ENCODE data around the gene CFAP77. TPM values are rescaled to one million over a fixed set of nuclear protein-coding genes. Genes with fewer than 3 reads are reported as not detected.

Gene CFAP77
- total RNA-seq, 4 donors from 2014 or later, result not detected

GRCh38 chr9:132525308-132526023 lies 115.5 kb downstream of the CFAP77 start:
- Histone ChIP-seq H3K4me3 (no peak overlapping the region), H3K9me3 (no peaks in the 10 kb centered on the region), H3K4me1 (no peaks in the 10 kb centered on the region), H3K27me3 (peaks cover 0 to 42% (median 0%) of the 10 kb centered on the region in 4 donors), H3K27ac (replicated peaks in 1 of 4) (no peak overlapping the region), H3K36me3 (no peaks in the 10 kb centered on the region)
- WGBS, result 89% methylated on average over 5 of the region's 5 CpGs
- intact Hi-C loops (cut with DNase I), result no loop called here
- TF ChIP-seq POLR2AphosphoS5 (IDR thresholded peaks at IDR 0.05), result no peak
- no peak for TF ChIP-seq POLR2A (IDR thresholded peaks at IDR 0.05; ENCODE audit: low read depth)
- TF ChIP-seq CTCF (IDR thresholded peaks at IDR 0.05), result no peak
- TF ChIP-seq EP300 (IDR thresholded peaks at IDR 0.05), result no peak
- DNase-seq (ENCODE audit: extremely low spot score), result no peak

DNA sequence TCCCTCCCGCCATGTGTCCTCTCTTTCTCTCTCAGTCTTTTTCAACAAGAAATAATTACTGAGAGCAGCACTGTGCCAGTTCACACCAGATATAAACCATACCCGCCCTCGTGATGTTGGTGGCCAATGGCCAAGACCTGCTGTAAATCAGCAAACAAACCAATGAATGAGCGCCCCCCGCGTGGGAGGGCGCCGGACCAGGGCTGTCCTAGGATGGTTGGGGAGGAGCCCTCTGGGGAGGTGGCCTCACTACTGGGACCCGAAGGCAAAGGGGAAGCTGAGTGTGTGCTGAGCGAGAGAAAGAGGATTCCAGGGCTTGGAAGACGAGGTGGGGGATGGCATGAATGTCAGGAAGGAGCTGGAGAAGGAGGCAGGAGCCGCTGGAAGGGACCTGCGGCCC lies 121.2 kb downstream of the CFAP77 start:
- DNase-seq (ENCODE audit: extremely low spot score), result no peak
- Histone ChIP-seq H3K36me3 (no peaks in the 10 kb centered on the region), H3K27me3 (peaks cover 0 to 68% (median 5%) of the 10 kb centered on the region in 4 donors), H3K27ac (replicated peaks in 1 of 4) (no peak overlapping the region), H3K4me3 (no peak overlapping the region), H3K4me1 (peaks cover 0 to 2% (median 0%) of the 10 kb centered on the region in 4 donors), H3K9me3 (peaks cover 0 to 8% (median 2%) of the 10 kb centered on the region in 4 donors)
- 33% methylated on average over 13 of the region's 13 CpGs for WGBS
- intact Hi-C loops (cut with DNase I), result no loop called here
- TF ChIP-seq CTCF (IDR thresholded peaks at IDR 0.05) (no peak), POLR2A (IDR thresholded peaks at IDR 0.05; ENCODE audit: low read depth) (no peak), POLR2AphosphoS5 (IDR thresholded peaks at IDR 0.05) (no peak), EP300 (IDR thresholded peaks at IDR 0.05) (no peak)

DNA sequence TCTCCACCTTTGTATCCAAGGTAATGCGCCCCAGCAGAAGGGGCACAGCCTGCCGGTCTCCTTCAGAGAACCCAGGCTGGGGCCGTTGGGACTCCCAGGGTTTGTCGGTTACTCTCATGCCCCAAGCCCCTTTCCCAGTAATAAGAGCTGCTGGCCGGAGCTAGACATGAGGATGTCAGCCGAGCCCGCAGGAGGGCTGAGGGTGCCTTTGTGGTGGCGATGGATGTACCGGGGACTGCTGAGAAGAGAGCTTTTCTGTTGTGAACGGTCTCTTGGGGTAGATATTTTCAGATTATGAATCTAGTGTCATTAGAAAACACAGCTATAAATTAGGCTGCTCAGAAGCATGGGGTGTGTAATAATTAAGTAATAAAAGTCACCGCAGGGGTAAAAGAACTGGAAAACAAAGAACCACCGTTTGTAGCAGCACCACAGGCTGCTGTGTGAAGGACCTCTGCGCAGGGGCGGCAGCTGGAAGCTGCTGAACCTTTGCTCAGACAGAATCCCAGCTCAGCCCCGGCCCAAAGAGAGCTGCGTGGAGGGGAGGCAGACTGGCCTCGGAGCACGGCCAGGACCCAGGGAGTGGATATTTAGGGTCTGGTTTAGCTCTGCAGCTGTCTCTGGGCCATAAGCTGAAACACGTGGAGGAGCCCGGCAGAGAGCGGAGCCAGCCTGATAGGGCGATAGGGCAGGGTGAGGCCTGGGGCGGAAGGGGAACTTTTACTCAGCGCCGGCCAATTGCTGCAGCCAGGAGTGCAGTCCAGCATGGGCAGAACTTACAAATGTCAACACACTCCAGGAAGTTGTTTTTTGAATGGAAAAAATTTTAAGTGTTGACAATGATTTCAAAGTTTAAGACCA lies 121.9 kb downstream of the CFAP77 start:
- no peak overlapping the region for H3K27ac ChIP-seq (replicated peaks in 1 of 4)
- H3K27me3 ChIP-seq, result peaks cover 0 to 74% (median 5%) of the 10 kb centered on the region in 4 donors
- peaks cover 0 to 8% (median 2%) of the 10 kb centered on the region in 4 donors for H3K9me3 ChIP-seq
- TF ChIP-seq POLR2A (IDR thresholded peaks at IDR 0.05; ENCODE audit: low read depth) (no peak), CTCF (IDR thresholded peaks at IDR 0.05) (no peak), POLR2AphosphoS5 (IDR thresholded peaks at IDR 0.05) (no peak), EP300 (IDR thresholded peaks at IDR 0.05) (no peak)
- H3K4me3 ChIP-seq, result no peak overlapping the region
- WGBS, result 84% methylated on average over 25 of the region's 25 CpGs
- no peak for DNase-seq (ENCODE audit: extremely low spot score)
- no peaks in the 10 kb centered on the region for H3K36me3 ChIP-seq
- intact Hi-C loops (cut with DNase I), result no loop called here
- H3K4me1 ChIP-seq, result peaks cover 0 to 2% (median 0%) of the 10 kb centered on the region in 4 donors

GRCh38 chr9:132534832-132535231 lies 124.8 kb downstream of the CFAP77 start:
- no peak for TF ChIP-seq POLR2A (IDR thresholded peaks at IDR 0.05; ENCODE audit: low read depth)

DNA sequence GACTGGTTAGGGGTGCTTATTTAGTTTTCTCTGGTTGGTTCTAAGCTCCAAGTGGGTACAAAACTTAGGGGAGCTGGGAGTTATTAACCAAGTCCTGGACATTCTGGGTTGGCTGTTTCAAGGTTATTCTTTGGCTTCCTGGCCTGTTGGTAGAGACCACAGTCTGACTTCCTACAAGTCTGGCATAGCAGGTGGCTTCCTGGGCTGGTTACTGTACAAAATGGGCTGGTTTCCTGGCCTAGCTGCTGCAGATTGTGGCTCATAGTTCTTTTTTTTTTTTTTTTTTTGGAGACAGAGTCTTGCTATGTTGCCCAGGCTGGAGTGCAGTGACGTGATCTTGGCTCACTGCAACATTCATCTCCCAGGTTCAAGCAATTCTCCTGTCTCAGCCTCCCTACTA lies 126.1 kb downstream of the CFAP77 start:
- H3K27me3 ChIP-seq, result peaks cover 0 to 70% (median 3%) of the 10 kb centered on the region in 4 donors
- intact Hi-C loops (cut with DNase I), result no loop called here
- no peak for TF ChIP-seq POLR2AphosphoS5 (IDR thresholded peaks at IDR 0.05)
- TF ChIP-seq CTCF (IDR thresholded peaks at IDR 0.05), result no peak
- no peak for TF ChIP-seq EP300 (IDR thresholded peaks at IDR 0.05)
- TF ChIP-seq POLR2A (IDR thresholded peaks at IDR 0.05; ENCODE audit: low read depth), result no peak
- no peaks in the 10 kb centered on the region for H3K36me3 ChIP-seq
- 100% methylated on average over 1 of the region's 1 CpG for WGBS
- H3K9me3 ChIP-seq, result peaks cover 0 to 8% (median 2%) of the 10 kb centered on the region in 4 donors
- H3K4me3 ChIP-seq, result no peak overlapping the region
- H3K27ac ChIP-seq (replicated peaks in 1 of 4), result no peak overlapping the region
- no peak for DNase-seq (ENCODE audit: extremely low spot score)
- peaks cover 0 to 13% (median 10%) of the 10 kb centered on the region in 4 donors for H3K4me1 ChIP-seq

More at GRCh38 chr9:132534832-132535231, 124.8 kb downstream of the CFAP77 start:
- no peak overlapping the region for H3K27ac ChIP-seq (replicated peaks in 1 of 4)
- no peak for DNase-seq (ENCODE audit: extremely low spot score)
- no peaks in the 10 kb centered on the region for H3K36me3 ChIP-seq
- peaks cover 0 to 82% (median 5%) of the 10 kb centered on the region in 4 donors for H3K27me3 ChIP-seq
- peaks cover 0 to 8% (median 2%) of the 10 kb centered on the region in 4 donors for H3K9me3 ChIP-seq
- H3K4me3 ChIP-seq, result no peak overlapping the region
- intact Hi-C loops (cut with DNase I), result no loop called here
- peaks cover 0 to 10% (median 8%) of the 10 kb centered on the region in 4 donors for H3K4me1 ChIP-seq
- 95% methylated on average over 2 of the region's 2 CpGs for WGBS
